Cardiac muscle cell (in vitro differentiated cells and primary cell): Measurements from ENCODE around the gene CELSR1. TPM values are rescaled to one million over a fixed set of nuclear protein-coding genes. Genes with fewer than 3 reads are reported as not detected.
A peak's percentile ranks its signal among the peaks of the same experiment; 100 is the strongest.

Source experiments
- DNase-seq, 2 donors: peaks; one replicate each; pipeline versions ENCODE4 v3.0.0 to v3.0.0-alpha.2; 2010 to 2017; ENCODE audit warnings: low read depth in 1 of 2, low spot score in 1 of 2
- H3K27ac ChIP-seq: fragments of 200-600 bp; sonication (generic); 2 replicates; pipeline ENCODE4 v1.5.1; 2016
- H3K27me3 ChIP-seq: fragments of 200-600 bp; sonication (generic); 2 replicates; pipeline ENCODE4 v1.6.0; 2016; ENCODE audit warnings: control low read depth
- H3K36me3 ChIP-seq: fragments of 200-600 bp; sonication (generic); 2 replicates; pipeline ENCODE4 v1.5.1; 2016; ENCODE audit warnings: control low read depth
- H3K4me1 ChIP-seq: fragments of 200-600 bp; sonication (generic); 2 replicates; pipeline ENCODE4 v1.8.1; 2017; ENCODE audit warnings: low read depth, mild to moderate bottlenecking, mixed run types
- H3K4me3 ChIP-seq: fragments of 200-600 bp; sonication (generic); 2 replicates; pipeline ENCODE4 v1.5.1; 2016; ENCODE audit warnings: mild to moderate bottlenecking
- H3K9me3 ChIP-seq: fragments of 200-600 bp; sonication (generic); 2 replicates; pipeline ENCODE4 v1.5.1; 2017; ENCODE audit warnings: low read depth, mild to moderate bottlenecking, control low read depth
- polyA plus RNA-seq: library from polyadenylated mRNA; unstranded; fragments of >200 nt; fragmentation: Nextera tagmentation; extraction: Ambion mirVana; gene quantifications from 2 replicates; pipeline ENCODE4 v1.2.1, GENCODE V29; 2016
- total RNA-seq: library from RNA; depleted of rRNA; stranded (reverse); fragments of >200 nt; gene quantifications from 2 replicates; pipeline ENCODE4 v1.2.3, GENCODE V29; 2016
- TF ChIP-seq, protein P1 (sequence below): IDR thresholded peaks from 2 replicates; pipeline ENCODE4 v1.5.1; 2012; ENCODE audit warnings: low read depth, mild to moderate bottlenecking, low read length

The CELSR1 gene
- total and polyA plus RNA-seq, 2 experiments from 2014 or later: 9.0 to 37.4 TPM

DNA sequence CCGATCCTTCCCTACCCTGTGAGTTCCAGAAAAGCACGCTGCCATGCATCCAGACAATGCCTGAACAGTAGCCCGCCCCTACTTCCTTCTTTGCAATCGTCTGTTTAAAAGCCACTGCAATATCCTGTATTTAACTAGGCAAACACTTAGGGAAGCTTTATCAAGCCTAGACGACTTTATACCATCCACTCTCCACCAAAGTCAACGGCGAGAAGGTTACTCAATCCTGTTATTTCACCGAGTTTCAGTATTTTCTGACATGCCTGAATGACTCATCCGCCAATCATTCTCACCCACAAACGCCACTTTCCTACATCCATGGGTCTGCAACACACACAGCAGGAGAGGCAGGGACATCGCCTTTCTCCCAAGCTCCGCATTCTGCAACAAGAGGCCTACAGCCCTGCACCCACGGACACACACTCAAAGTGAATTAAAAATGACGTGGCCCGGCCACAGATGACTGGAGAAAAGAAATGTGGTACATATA is 9.3 kb downstream of the CELSR1 start:
- peak in 1 of 2 donors; percentile 92 for DNase-seq

DNA sequence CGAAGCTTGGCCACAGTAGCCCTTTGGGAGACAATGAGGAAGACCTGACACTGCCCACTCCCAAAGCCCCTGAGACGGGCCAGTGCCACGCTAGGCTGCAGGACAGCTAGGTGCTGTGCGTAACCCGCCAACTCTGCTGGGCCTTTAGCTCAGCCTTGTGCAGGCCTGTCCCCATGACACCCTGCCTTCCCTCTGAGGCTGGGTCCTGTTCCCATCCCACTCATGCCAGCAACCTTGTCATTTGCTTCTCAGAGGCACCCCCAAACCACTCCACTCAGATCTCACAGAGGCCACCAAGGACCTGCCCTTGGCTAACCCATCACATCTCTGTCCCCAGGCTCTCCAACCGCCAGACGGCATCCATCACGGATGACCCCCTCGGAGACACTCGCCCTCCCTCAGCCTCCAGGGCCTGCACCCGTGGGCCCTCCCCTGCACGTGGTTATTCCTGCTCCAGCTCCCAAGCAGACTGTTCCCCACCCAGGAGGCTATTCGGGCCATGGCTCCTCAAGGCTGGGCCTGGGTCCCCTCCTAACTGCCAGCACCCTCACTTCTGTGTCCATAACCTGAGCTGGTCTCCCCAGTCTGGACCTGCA is 11.1 kb downstream of the CELSR1 start:
- Histone ChIP-seq H3K4me3 (no peak overlapping the region), H3K9me3 (no peaks in the 10 kb centered on the region), H3K36me3 (no peaks in the 10 kb centered on the region), H3K27me3 (no peaks in the 10 kb centered on the region), H3K27ac (no peak overlapping the region), H3K4me1 (peaks cover 15% of the 10 kb centered on the region)
- no peak for DNase-seq
- TF ChIP-seq, protein P1, sequence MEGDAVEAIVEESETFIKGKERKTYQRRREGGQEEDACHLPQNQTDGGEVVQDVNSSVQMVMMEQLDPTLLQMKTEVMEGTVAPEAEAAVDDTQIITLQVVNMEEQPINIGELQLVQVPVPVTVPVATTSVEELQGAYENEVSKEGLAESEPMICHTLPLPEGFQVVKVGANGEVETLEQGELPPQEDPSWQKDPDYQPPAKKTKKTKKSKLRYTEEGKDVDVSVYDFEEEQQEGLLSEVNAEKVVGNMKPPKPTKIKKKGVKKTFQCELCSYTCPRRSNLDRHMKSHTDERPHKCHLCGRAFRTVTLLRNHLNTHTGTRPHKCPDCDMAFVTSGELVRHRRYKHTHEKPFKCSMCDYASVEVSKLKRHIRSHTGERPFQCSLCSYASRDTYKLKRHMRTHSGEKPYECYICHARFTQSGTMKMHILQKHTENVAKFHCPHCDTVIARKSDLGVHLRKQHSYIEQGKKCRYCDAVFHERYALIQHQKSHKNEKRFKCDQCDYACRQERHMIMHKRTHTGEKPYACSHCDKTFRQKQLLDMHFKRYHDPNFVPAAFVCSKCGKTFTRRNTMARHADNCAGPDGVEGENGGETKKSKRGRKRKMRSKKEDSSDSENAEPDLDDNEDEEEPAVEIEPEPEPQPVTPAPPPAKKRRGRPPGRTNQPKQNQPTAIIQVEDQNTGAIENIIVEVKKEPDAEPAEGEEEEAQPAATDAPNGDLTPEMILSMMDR: no peak

More for the DNA sequence above, 9.3 kb downstream of the CELSR1 start:
- no peak overlapping the region for H3K4me3 ChIP-seq
- no peaks in the 10 kb centered on the region for H3K9me3 ChIP-seq
- H3K27me3 ChIP-seq: no peaks in the 10 kb centered on the region
- TF ChIP-seq, protein P1: no peak
- H3K27ac ChIP-seq: no peak overlapping the region
- peaks cover 16% of the 10 kb centered on the region for H3K4me1 ChIP-seq
- H3K36me3 ChIP-seq: no peaks in the 10 kb centered on the region

- DNase-seq: no peak
- no peak overlapping the region for H3K4me3 ChIP-seq
- H3K4me1 ChIP-seq: peaks cover 15% of the 10 kb centered on the region
- H3K27me3 ChIP-seq: no peaks in the 10 kb centered on the region
- TF ChIP-seq, protein P1: no peak
- H3K36me3 ChIP-seq: no peaks in the 10 kb centered on the region
- H3K9me3 ChIP-seq: no peaks in the 10 kb centered on the region
- no peak overlapping the region for H3K27ac ChIP-seq
These were observed 11.8 kb downstream of the CELSR1 start for GRCh38 chr22:46525389-46526243.

- Histone ChIP-seq H3K9me3 (no peaks in the 10 kb centered on the region), H3K4me1 (peaks cover 15% of the 10 kb centered on the region), H3K27ac (no peak overlapping the region), H3K4me3 (no peak overlapping the region), H3K27me3 (no peaks in the 10 kb centered on the region), H3K36me3 (no peaks in the 10 kb centered on the region)
- TF ChIP-seq, protein P1: no peak
- no peak for DNase-seq
These were observed 13.1 kb downstream of the CELSR1 start for GRCh38 chr22:46524203-46524740.

GRCh38 chr22:46522797-46523196 is 14.6 kb downstream of the CELSR1 start:
- DNase-seq: no peak
- H3K9me3 ChIP-seq: no peaks in the 10 kb centered on the region
- H3K27me3 ChIP-seq: no peaks in the 10 kb centered on the region
- no peaks in the 10 kb centered on the region for H3K36me3 ChIP-seq
- peaks cover 15% of the 10 kb centered on the region for H3K4me1 ChIP-seq
- no peak overlapping the region for H3K4me3 ChIP-seq
- TF ChIP-seq, protein P1: no peak
- no peak overlapping the region for H3K27ac ChIP-seq
